UCSD-AML1 (cell line): ENCODE measurements around the gene FITM2.
"Not testable (repeated sequence)": the region's sequence is repeated elsewhere in the genome, so short reads cannot be mapped to it uniquely, and the experiment has no call there.

Experiments
- DNase-seq: peaks from one replicate; lab custom pipeline; 2025; ENCODE audit not compliant: unreplicated experiment; lab: John Stamatoyannopoulos, UW

FITM2 gene

DNA sequence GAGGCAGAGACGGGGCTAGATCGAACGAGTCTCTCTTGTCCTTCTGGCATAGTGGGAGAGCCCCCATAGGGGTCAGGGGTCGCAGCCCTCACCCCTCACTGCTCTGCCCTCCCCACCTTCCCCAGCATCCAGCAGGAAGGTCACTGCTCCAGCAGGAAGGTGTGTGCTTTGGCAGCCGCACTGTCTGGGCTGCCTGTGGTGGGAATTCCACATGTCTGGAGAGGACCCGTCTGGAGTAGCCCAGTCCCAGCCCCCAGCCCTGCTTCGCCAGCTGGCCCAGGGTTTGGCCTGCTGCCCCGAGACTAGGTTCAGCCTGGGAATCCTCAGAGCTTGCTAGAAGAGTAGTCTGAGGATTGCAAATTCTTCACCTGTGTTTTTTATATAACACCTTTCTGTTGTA, 23.3 kb upstream of the FITM2 start:
- DNase-seq: no peak

DNA sequence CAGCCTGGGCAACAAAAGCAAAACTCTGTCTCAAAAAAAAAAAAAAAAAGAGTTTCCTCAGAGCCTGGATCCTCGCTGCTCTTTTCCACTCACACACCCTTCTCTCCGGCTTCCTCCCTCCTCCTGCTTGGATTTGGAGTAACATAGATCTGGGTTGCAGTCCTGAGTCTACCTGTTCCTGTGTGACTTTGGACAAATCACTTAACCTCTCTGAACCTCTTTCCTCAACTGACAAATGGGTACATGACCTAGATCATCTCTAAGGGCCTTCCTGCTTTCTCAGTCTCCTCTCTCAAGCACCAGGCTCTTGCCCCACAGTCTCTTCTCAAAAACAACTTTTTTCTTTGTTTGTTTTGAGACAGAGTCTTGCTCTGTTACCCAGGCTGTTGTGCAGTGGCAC, 20.2 kb upstream of the FITM2 start:
- DNase-seq: no peak

DNA sequence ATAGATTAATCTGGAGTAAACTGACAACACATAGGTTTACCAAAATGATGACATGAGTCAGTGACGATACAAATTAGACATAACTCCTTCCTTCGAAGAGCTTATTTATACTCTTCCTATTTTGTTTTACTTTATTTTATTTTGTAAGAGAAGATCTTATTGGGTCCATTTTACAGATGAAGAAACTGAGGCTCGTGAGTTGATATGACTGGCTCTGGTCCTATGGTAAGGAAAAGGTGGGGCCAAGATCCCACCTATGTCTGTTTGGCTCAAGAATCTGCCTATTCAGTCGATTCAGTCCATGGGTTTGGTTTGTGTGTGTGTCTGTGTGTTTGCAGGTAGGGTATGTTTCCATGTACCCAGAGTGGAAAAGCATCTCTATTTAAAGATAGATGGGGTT, 17.4 kb upstream of the FITM2 start:
- no peak for DNase-seq

DNA sequence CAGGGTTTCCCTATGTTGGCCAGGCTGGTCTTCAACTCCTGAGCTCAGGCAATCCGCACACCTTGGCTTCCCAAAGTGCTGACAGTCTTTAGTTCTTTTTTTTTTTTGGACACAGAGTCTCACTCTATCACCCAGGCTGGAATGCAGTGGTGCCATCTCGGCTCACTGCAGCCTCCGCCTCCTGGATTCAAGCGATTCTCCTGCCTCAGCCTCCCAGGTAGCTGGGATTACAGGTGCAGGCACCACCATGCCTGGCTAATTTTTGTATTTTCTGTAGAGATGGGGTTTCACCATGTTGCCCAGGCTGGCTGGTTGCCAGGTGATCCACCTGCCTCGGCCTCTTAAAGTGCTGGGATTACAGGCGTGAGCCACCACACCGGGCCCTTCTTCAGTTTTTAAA, 16.7 kb upstream of the FITM2 start:
- DNase-seq: not testable (repeated sequence)

DNA sequence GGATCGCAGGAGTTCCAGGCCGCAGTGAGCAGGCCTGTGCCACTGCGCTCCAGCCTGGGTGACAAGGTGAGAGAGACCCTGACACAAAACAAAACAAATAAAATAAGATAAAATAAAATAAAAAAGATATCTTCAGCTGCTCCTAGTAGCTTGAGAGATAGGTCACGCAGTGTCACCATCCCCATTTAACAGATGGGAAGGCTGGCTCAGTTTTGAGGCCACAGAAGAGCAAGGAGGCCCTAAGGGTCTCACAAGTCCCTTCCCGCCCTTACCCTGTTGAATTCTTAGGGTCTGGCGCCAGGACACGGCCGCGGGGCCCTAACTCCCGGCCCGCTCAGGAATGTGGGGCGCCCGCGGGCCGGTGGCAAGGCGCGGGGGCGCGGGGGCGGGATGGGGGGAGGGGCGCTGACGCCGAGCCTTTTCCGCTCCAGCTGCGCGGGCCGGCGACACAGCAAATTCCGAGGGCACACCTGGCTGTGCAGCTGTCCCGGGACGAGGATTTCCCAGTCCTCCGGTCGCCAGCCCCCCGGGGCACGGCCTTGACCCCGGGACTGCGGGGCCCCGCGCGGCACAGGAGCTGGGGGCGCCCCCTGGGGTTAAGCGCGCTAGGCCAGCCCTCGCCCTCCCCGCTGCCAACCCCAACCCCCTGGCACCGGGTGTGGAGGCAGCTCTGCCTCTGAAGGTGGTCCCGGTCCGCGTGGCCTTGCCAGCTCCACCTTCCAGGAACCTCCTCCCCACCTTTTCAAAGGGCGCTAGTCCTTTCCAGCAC, 15.6 kb upstream of the FITM2 start:
- DNase-seq: no peak

DNA sequence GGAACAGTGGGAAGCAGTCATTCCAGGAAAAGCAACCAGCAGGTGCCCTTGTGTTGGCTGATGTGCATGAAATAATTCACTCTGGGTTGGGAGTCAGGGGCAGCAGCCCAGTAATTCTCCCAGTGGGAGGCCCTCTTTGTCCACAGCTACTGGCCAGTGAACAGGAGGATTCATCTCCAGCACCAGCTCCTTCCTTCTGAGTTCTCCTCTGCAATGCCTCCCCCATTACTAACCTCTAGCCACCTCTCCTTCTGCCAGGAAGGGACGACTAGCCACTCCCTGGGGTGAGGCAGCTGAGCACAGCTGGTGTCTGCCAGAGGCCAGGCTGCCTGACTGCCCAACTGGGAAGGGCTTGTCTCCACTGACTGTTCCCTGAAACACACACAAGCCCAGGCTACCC, 13.3 kb upstream of the FITM2 start:
- no peak for DNase-seq

DNA sequence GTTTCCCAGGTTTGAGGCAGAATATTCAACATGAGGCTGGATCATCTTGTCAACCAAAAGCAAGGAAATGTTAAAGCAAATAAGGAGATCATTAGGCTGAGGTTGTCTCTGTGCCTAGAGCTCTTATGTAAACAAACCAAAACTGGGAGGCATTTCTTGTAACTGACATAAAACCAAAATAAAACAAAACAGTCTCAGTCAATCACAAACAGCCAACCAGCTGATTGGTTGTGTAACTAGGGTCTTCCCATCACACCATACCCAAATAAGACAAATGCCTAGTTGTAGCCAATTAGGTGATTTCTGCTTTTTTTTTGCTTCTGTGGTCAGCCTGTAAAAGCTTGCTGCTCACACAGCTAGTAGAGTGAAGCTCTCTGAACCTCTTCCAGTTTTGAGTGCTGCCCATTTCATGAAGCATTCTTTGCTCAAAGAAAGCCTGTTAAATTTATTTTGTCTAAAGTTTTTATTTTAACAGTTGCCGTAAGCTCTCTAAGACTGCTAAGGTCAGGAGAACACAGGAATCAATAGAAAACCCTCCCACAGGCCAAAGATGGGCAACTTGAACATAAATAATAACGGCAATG, 8.9 kb upstream of the FITM2 start:
- DNase-seq: no peak

DNA sequence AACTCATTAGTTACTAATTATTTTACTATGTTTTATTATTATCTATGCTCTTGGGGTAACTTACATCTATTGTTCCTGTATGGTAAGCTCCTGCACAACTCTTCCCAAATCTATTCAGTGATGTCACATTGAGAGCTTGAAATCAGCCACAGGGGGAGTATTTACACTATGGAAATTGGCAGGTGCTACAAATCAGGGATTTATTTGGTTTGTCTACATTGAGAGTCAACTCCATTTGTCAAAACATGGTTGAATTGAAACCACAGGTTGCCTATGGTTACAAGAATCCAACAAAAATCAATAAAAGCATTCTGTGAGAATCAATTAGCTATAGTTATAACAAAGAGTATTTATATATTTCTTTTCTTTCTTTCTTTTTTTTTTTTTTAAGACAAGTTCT, 3.9 kb upstream of the FITM2 start:
- DNase-seq: no peak

DNA sequence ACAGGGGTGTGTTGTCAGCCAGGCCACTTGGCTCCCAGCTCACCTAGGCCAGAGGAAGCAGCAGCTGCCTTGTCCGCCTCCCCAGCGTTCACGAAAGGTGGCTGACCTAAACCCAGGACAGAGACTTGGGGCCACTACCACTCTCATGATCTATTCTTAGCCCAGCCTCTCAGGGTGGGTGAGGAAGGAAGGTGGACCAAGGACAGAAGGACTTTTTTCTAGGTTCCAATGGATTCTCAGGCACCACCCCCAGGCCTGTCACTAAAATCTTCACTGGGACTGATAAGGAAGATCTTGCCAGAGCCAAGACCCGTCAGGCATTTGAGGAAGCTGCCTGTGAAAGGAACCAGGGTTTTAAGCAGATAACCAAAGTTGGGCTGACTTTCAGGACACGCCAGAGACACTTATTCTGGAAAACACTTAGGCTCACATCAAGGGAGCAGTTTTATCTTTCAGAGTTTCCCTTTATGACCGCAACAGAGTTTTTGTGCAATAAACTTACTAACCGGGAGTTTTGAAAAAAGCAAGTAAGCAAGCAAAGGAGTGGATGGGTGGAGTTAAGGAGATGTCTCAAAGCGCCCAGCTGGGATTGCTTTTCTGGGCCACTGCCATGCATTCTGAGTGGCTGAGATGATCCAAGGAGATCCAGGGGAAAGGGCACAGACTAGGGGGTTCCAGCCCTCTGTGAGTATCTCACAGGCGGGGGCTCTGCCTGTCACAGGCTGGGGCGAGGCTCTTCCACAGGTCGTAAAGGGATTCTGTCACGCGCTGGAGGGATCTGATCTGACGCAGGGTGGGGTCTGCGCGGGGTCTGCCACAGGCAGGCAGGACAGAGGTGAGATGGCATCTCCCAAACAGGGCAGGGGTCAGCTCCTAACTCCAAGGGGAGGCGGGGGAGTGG, 989 bp downstream of the FITM2 start:
- DNase-seq: peak; percentile 21

DNA sequence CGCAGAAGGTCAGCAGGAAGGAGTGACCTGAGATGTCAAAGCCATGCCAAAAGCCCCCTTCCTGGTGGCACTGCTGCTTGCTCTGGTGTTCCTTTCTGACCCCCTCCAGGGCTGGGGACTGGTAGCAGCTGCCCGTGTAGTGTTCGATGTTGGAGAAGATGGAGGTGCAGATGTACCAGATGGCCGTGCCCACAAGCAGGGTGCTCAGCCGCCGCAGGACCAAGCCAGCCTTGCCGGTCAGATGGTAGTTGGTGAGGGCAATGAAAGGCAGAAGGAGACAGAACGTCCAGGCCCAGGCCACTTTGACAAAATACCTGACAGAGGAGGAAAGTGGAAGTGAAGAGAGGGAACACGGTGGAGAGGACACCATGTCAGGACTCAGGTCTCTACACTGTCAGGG, 4.1 kb downstream of the FITM2 start:
- no peak for DNase-seq

DNA sequence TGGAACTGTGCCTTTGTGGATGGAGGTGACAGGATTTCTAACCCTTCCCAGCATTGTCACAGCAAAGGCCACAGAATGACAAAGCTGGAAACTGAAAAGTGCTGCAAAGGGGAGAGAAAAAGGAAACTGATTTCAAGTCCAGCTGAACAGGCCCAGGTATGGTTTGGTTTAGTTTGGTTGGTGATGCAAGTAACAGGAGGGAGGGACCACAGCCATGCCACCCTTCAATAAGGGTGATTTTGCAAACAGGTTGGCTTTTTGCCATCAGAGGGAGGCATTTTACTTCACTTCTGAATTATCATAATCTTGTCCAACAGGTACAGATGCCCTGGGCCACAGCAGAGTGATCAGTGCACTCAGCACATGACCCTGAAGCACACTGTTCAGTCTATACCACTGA, 6.6 kb downstream of the FITM2 start:
- DNase-seq: no peak

DNA sequence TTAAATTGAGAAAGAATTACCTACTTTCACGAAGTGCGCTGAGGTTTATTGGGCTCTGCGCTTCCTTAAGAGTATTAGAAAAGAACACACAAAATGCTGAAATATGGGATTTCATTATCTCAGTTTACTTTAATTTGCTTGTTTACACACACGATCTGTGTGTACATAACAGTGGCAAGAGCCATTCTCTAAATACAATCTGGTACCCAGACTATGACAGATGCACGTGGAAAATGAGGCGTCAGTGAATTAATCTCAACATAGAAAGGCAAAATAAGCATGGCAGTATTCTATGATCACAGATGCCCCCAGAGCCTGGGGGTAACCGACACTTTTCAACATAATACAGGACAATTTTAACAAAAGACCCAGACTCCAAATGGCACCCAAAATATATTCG, 8.3 kb downstream of the FITM2 start:
- DNase-seq: no peak

DNA sequence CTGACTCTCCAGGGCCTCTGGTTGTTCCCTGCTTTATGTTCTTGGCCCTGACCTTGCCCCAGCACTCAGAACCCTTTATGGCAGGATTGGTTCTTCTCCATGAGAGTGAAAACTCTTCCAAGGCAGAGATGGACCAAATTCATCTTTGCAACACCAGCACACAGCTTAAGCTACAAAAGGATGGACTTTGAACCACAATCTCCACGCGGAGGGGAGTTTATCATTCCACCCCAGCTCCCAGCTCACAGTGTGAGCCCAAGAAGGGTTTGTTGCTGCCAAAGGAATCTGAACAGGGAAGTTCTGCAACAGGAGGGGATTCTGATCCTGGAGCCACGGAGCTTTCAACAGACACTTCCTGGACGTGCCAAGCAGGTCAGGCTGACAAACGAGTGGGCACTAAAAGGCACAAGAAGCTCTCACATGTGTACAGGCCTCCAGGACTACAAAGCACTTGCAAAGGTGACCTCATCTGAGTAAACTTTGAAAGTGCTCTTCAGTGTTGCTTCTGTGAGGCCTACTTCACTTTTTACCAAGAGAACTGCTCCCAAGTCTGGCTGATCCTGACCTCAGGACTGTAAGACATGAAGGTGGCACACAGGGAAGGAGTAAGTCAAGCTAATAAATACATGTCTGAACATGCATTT, 8.9 kb downstream of the FITM2 start:
- no peak for DNase-seq

DNA sequence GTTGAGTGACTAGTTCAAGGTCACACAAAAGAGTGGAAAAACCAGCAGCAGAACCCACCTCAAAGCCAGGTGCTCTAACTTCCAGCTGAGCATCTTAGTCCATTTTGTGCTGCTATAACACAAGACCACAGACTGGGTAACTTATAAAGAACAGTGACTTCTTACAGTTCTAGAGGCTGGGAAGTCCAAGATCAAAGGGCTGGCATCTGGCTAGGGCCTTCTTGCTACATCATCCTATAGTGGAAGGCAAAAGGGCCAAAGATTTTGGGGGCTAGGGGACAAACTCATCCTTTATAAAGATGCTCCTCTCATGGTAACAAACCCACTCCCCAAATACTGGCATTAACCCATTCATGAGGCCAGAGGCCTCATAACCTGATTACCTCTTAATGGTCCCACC, 9.7 kb downstream of the FITM2 start:
- DNase-seq: no peak

DNA sequence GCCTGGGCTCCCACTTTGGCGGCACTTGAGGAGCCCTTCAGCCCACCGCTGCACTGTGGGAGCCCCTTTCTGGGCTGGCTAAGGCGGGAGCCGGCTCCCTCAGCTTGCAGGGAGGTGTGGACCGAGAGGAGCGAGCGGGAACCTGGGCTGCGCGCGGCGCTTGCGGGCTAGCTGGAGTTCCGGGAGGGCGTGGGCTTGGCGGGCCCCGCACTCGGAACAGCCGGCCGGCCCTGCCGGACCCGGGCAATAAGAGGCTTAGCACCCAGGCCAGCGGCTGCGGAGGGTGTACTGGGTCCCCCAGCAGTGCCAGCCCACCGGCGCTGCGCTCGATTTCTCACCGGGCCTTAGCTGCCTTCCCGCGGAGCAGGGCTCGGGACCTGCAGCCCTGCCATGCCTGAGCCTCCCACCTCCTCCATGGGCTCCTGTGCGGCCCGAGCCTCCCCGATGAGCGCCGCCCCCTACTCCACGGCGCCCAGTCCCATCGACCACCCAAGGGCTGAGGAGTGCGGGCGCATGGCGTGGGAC, 11.9 kb downstream of the FITM2 start:
- DNase-seq: not testable (repeated sequence)

DNA sequence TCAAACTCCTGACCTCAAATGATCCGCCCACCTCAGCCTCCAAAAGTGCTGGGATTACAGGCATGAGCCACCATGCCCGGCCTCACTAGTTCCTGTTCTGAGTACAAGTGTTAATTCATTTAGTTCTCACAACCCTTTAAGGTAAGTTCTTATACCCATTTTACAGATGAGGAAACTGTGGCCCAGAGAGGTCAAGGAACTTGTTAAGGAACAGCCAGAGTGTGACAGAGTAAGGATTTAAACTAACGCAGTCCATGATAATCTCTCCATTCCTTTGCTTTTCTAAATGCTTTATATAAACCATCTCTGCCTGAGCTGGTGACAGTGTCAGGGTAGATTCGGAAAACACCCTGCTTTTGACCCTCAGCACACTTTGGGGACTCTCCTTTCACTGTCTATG, 13.3 kb downstream of the FITM2 start:
- no peak for DNase-seq

DNA sequence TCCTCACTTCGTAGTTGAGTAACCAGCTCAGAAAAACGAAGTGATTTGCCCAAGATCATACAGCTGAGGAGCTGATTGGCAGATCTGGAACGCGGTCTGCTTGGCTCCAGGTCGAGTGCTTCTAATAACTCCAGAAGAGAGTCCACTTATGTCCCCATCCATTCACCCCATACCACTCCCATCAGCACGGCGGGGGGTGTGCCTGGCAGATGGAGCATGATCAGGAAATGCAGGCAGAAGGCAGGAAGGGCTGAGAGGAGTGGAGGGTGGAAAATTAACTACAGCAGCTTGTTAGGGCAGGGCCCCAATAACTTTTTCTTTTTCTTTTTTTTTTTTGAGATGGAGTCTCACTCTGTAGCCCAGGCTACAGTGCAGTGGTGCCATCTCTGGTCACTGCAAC, 15.0 kb downstream of the FITM2 start:
- DNase-seq: no peak

DNA sequence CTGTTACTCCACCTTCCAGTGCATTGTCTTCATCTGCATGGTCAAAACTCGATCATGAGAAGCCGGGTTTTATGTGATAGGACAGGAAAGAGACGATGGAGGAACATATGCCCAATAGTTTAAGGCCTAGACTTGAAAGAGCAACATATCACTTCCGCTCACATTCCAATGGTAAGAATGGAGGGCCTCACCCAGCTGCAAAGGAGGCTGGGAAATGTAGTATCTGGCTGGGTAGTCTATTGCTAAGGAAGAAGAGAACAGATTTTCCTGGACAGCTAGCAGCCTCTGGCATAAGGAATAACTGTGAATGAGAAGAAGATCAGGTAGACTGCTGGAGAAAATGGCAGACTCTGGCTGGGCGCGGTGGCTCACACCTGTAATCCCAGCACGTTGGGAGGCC, 19.2 kb downstream of the FITM2 start:
- DNase-seq: no peak

DNA sequence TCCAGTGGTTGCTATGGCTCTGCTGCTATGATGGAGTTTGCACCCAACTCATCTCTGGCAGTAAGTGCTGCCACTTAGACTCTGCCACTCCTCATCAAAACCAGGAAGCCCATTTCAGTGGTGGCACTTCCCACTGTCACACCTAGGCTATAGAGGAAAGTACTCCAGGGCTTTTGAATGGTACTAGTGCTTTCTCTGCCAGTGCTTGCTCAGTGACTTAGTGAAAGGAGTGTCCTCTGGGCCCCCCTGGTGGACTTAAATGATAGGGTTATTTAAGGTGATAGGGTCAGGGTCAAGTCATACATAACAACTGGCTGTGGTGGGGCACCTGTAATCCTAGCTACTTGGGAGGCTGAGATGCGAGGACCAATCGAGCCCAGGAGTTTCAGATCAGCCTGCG, 22.8 kb downstream of the FITM2 start:
- no peak for DNase-seq

DNA sequence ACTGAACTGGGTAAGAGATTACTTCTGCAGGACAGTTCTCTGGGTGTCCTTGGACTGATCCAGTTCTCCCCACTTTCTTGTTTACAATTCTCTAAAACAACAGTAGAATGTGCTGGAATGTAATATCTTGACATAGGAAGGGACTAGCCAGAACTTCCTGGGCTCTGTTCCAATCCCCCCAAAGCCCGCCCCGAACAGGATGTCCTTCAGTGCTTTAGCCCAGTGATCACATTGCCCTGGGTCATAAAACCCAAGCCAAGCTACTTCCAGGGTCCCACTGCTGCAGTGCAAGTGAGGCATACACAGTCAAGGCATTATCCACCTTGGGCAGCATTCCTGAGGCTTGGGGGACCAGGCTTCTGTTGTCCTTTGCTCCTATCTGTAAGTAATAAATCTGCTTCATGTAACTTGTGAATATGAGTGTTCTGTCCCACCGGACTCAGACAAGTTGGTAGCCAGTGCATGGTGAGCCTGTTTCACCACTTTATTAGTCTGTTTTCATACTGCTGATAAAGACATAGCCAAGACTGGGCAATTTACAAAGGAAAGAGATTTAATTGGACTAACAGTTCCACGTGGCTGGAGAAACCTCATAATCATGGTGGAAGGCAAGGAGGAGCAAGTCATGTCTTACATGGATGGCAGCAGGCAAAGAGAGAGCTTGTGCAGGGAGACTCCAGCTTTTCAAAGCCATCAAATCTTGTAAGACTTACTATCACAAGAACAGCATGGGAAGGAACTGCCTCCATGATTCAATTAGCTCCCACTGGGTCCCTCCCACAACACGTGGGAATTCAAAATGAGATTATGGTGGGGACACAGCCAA, 23.5 kb downstream of the FITM2 start:
- no peak for DNase-seq
